LoVo (cell line): ENCODE measurements around the gene NELL1.
"Not testable (repeated sequence)": the region's sequence is repeated elsewhere in the genome, so short reads cannot be mapped to it uniquely, and the experiment has no call there.

Experiments
- DNase-seq: peaks from one replicate; pipeline ENCODE4 v3.0.0-alpha.2; 2016; ENCODE audit warnings: low spot score

The NELL1 gene

GRCh38 chr11:21205205-21205604, 535.8 kb downstream of the NELL1 start:
- no peak for DNase-seq

DNA sequence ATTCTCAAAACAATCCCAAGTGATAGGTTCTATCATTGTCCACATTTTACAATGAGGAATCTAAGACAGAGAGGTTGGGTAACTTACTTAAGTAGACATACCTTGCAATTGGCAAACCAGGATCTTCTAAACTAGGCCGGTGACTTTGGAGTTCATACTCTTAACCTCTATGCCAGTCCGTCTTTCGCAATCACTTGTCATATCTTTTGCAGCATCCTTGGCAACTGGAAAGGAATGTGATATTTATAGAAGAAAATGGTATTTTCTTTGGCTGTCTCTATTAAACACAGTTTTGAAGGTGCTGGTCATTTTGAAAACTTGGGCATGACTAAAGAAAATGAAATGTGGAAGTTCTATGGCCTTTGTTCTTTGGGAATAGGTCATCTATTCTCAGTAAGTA, 556.5 kb downstream of the NELL1 start:
- no peak for DNase-seq

DNA sequence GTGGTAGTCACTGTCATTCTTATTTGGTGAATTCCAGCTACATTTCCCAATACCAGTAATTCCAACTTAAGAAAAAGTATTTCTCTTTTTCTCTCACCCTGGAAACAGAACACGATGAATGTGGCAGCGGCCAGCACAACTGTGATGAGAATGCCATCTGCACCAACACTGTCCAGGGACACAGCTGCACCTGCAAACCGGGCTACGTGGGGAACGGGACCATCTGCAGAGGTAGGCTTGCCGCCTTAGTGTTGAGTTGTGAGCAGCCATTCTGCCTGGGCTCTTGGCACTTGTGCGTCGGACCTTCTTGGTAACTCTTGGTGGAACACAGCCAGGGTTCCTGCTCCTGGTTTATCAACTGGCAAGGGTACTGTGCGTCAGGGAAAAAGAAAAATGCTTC, 559.8 kb downstream of the NELL1 start:
- DNase-seq, result no peak

DNA sequence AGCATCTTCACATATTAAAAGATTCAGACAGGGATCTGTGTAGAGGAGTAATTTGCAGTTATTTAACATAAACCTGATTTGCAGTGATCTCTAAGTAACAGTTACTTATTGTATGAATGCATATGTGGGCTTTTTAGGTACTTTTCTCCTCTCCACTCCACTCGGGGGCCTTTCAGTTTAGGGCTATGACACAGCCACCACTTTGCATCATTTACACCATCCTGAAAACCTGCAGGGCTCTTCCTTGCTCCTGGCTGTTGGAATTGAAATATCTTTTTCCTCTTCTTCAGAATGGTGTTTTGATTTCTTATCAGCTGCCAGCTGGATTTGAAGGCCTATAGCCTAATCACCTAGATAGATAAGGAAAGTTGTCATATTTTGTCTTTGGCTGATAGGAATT, 580.8 kb downstream of the NELL1 start:
- DNase-seq, result no peak

DNA sequence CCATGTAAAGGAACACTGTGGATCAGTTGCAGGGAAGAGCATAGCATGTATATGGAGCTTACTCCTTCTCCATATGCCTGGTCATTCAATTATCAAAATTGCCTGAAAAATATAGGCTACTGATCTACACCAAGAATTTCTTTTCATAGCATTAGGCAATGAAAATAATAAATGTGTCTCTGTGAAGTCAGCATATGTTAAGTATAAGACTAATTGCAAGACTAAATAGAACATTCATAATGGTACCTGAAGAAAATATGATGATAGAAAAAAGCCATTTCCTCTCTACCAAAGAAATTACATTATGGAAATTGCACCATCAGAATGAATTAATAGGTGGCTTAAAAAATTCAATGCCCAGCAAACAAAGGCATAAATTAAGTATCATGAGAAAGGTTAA, 584.7 kb downstream of the NELL1 start:
- DNase-seq, result no peak

- no peak for DNase-seq
Measured at GRCh38 chr11:21254790-21255189, 585.4 kb downstream of the NELL1 start.

DNA sequence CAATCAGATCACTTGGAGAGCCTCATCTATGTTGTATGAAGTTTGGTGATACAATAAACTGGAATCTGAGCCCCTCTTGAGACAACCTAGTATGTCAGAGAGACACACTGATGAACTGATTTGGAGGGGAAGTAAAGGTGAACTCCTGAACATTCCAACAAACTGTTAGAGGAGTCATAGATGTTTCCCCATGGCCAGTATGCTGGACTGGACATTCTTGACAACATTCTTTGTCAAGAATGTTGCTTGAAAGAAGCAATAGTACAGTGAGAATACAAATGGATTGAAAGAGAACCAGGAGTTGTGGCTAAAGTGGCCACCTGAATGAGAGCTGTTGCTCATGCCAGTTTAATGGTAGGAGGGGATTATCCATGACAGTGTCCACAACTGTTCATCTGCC, 588.1 kb downstream of the NELL1 start:
- DNase-seq, result no peak

DNA sequence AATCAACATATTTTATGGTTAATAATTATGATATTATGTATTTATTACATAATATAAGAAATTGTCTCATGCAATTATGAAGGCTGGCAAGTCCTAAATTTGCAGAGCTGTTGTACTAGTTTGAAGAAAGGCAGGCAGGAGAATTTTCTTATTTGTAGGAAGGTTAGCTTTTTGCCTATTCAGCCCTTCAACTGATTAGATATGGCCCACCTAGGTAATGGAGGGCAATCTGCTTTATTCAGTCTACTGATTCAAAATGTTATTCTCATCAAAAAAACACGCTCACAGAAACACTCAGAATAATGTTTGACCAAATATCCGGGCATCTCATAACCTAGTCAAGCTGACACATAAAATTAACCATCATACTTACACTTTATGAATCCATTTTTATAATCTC, 589.0 kb downstream of the NELL1 start:
- DNase-seq, result no peak

DNA sequence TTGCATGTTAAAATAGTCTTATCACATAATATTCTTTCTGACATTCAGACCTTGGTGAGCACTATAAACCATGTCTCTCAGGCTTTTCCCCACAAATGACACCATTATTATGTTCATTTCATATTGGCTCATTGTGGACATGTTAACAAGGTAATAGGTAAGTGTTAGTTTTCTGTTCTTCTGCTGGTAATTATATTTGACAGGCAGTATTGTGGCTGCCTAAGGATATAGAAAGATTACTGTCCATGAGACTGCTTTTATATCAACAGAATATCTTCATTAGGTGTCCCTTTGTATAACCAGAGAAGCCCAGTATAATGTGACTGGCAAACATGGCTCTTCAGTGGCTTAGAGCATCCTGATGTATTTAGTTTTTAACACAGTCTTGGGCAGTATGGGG, 590.7 kb downstream of the NELL1 start:
- DNase-seq, result no peak

GRCh38 chr11:21262992-21263391, 593.6 kb downstream of the NELL1 start:
- no peak for DNase-seq

DNA sequence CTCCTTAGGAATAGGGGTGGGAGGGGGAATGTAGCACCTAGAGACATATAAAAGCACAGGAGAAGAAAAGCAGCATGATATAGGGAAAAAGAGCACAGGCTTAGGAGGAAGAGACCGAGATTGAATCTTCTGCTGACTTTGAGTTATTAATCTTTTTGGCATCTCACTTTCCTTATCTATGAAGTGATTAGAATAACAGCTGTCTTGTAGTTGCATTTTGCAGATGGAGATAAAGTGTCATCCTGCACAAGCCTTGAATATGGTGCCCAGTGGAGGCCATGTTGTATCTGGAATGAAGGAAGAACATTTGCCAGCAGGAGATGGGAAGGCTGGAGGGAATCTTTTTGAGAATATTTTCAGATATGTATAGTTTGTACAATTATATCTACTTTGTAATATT, 594.7 kb downstream of the NELL1 start:
- DNase-seq, result no peak

DNA sequence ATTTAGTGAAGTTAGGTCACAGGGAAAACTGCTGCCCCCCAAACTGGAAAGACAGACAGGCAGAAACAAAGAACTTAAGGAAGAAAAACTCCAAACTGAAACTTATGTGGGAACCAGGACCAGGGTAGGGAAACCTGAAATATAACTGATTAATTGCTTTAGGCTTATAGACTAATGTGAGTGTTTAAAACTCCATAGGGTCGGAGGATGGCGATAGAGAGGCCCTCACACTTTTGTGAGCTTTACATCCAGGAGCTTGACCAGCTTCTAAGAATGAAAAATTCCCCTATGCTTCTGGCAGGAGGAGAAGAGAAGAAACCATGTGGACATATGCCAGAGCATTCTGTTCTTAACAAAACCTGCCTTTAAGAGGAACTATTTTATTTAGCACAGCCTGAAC, 598.6 kb downstream of the NELL1 start:
- no peak for DNase-seq

- DNase-seq, result not testable (repeated sequence)
Measured at GRCh38 chr11:21272139-21272538, 602.8 kb downstream of the NELL1 start.

GRCh38 chr11:21278840-21279239, 609.5 kb downstream of the NELL1 start:
- DNase-seq, result no peak

DNA sequence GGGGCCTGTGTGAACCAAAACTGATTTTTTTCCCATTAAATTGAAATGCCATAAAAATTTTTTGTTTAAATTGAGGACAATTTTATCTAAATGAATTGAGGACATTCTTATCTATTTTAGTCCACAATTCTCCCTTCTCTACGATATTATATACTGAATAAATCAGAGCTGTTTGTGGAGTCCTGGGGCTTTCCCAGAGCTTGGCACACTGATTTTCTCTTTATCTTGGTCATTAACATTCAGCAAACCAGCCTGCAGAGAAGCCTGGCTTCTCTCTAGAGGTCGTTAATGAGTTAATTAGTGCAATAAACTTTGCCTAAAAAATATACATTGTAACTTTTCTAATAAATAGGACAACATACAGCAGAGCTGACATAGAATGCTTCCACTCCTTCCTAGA, 615.7 kb downstream of the NELL1 start:
- DNase-seq, result no peak

DNA sequence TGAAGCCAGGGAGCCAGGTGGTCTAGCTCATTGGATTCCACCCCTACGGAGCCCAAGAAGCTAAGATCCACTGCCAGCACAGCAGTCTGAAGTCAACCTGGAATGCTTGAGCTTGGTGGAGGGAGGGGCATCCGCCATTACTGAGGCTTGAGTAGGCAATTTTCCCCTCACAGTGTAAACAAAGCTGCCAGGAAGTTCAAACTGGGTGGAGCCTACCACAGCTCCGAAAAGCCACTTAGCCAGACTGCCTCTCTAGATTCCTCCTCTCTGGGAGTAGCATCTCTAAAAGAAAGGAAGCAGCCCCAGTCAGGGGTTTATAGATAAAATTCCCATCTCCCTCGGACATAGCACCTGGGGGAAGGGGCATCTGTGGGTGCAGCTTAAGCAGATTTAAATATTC, 620.3 kb downstream of the NELL1 start:
- no peak for DNase-seq

- DNase-seq, result no peak
Measured at GRCh38 chr11:21295508-21295907, 626.1 kb downstream of the NELL1 start.

- no peak for DNase-seq
Measured at GRCh38 chr11:21301981-21302380, 632.6 kb downstream of the NELL1 start.

DNA sequence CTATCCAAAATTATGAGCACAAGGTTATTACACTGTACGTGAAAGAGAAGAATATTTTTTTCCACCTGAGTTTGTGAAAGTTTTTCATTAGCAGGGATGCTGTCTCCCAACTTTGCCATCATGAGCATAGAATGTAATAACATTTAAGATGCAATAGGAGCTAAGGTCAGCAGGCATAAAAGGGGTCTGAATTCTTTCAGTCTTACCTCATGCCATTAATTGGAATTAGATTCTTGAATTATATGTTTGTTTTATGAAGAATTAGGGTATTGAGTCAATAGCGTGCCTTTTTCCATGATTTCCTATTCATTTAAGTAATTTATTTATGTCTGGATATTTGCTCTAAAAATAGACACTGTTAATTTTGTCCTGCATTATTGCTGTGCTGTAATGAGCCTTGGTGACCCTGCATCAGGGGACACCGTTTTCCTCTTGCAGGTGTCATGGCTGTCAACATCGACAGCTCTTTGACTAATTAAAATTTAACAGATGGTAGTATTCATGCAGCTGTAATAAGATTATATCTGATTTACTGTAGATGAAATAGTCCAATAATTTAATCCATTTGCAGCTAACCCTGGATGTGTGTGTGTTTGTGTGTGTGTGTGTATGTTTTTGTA, 637.5 kb downstream of the NELL1 start:
- no peak for DNase-seq

- no peak for DNase-seq
Measured at GRCh38 chr11:21307874-21308273, 638.5 kb downstream of the NELL1 start.

GRCh38 chr11:21316591-21316990, 647.2 kb downstream of the NELL1 start:
- no peak for DNase-seq

GRCh38 chr11:21321072-21321471, 651.7 kb downstream of the NELL1 start:
- no peak for DNase-seq

- no peak for DNase-seq
Measured at GRCh38 chr11:21321530-21321929, 652.1 kb downstream of the NELL1 start.

DNA sequence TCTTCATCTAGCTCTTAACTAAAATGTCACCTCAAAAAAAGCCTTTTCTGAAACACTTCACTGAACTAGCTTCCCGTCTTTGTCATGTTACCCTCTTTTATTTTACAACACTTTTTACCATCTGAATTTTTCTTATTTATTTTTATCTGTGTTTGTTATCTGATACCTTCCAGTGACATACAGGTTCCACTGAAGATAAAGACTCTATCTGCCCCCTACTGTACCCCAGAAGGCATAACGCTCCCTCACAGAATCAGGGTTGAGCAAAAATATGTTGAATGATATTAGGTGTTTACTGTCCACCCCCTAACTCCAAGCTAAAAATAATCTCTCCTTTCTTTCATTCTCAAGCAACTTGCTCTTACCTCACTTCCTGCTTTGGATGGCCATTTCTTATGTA, 654.2 kb downstream of the NELL1 start:
- DNase-seq, result no peak

DNA sequence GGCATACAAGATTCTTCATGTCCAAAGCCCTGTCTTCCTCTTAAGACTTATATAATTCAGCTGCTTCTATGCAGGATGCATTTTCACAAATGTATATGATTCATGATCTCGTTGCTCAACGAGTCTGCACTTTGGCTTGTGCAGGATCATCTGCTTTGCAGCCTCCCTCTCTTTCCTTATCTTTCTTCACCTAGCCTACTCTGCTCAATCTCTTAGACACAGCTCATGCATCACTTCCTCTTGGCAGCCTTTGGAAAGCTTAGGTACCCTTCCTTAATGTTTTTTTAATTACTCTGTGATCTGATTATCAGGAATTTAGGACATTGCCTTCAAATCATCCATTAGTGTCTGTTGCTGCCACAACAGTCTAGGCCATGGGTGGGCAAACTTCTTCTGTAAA, 673.8 kb downstream of the NELL1 start:
- DNase-seq, result no peak
